Peyer's patch (tissue), 4 donors: Measurements from ENCODE around the gene CORO6.

Source experiments
- POLR2A ChIP-seq, 2 donors: fragments of 450-650 bp; IDR thresholded peaks; one replicate each; pipeline ENCODE4 v1.5.1; 2017; ENCODE audit warnings: antibody characterized with exemption in 2 of 2, mild to moderate bottlenecking in 2 of 2, moderate library complexity in 2 of 2
- TF ChIP-seq, protein P1 (sequence below), 6 experiments: fragments of 450-650 bp in 4 of 6; fragments of 200-600 bp in 2 of 6; sonication (generic) in 1 of 6; IDR thresholded peaks; one replicate each; pipeline ENCODE4 v1.5.1; 2017 to 2019; ENCODE audit warnings: antibody characterized with exemption in 6 of 6, mild to moderate bottlenecking in 3 of 6, moderate library complexity in 1 of 6

GRCh38 chr17:29572691-29573557, 49.8 kb downstream of the CORO6 start:
- TF ChIP-seq, protein P1, sequence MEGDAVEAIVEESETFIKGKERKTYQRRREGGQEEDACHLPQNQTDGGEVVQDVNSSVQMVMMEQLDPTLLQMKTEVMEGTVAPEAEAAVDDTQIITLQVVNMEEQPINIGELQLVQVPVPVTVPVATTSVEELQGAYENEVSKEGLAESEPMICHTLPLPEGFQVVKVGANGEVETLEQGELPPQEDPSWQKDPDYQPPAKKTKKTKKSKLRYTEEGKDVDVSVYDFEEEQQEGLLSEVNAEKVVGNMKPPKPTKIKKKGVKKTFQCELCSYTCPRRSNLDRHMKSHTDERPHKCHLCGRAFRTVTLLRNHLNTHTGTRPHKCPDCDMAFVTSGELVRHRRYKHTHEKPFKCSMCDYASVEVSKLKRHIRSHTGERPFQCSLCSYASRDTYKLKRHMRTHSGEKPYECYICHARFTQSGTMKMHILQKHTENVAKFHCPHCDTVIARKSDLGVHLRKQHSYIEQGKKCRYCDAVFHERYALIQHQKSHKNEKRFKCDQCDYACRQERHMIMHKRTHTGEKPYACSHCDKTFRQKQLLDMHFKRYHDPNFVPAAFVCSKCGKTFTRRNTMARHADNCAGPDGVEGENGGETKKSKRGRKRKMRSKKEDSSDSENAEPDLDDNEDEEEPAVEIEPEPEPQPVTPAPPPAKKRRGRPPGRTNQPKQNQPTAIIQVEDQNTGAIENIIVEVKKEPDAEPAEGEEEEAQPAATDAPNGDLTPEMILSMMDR (IDR thresholded peaks at IDR 0.05), result peak; percentile 60 to 79 (median 64)
- no peak for TF ChIP-seq POLR2A (IDR thresholded peaks at IDR 0.05)
